A549 (cell line): Measurements from ENCODE around the gene ULK4. TPM values are rescaled to one million over a fixed set of nuclear protein-coding genes. Genes with fewer than 3 reads are reported as not detected.
"Not testable (repeated sequence)": the region's sequence is repeated elsewhere in the genome, so short reads cannot be mapped to it uniquely, and the experiment has no call there.

Source experiments
- ATAC-seq, 2 experiments: fragments of 200-7000 bp in 1 of 2; fragments of >200 bp in 1 of 2; cut with Nextera tagmentation in 1 of 2; cut with Tn5 transposase in 1 of 2; 3 replicates each; pipeline versions ENCODE4 v1.8.0 to v1.9.1; 2018 to 2020; ENCODE audit warnings: mild to moderate bottlenecking in 1 of 2, moderate library complexity in 1 of 2
- CTCF ChIA-PET: fragments of 300-600 bp; sonication (Branson Sonifier 250); formaldehyde crosslinking; extraction: SDS; loops from one replicate; lab custom pipeline; 2021; ENCODE audit warnings: antibody characterized with exemption, inconsistent platforms; lab: Yijun Ruan, JAX
- POLR2A ChIA-PET: fragments of 350-600 bp; formaldehyde crosslinking; extraction: SDS; loops from one replicate; lab custom pipeline; 2021; ENCODE audit warnings: antibody characterized with exemption, inconsistent platforms; lab: Yijun Ruan, JAX
- DNase-seq, 2 experiments: peaks; one replicate each; pipeline versions ENCODE4 v3.0.0 to v3.0.0-alpha.2; 2011 to 2016; ENCODE audit warnings: low read depth in 1 of 2, low spot score in 1 of 2
- FAIRE-seq: peaks from 2 replicates; lab custom pipeline; 2011; peaks lifted over from hg19 to GRCh38; lab: Jason Lieb, UNC
- H3K27ac ChIP-seq, 2 experiments: fragments of >200 bp; sonication (Bioruptor Twin); formaldehyde crosslinking; 3 replicates each; pipeline ENCODE4 v1.5.1; 2016 to 2017
- H3K4me1 ChIP-seq: fragments of >200 bp; sonication (Bioruptor Twin); formaldehyde crosslinking; 3 replicates; pipeline ENCODE4 v1.6.1; 2016
- H3K4me2 ChIP-seq: fragments of >200 bp; sonication (Bioruptor Twin); formaldehyde crosslinking; 3 replicates; pipeline ENCODE4 v1.6.1; 2016
- H3K4me3 ChIP-seq: fragments of >200 bp; sonication (Bioruptor Twin); formaldehyde crosslinking; 3 replicates; pipeline ENCODE4 v1.5.1; 2016
- H3K9me3 ChIP-seq: fragments of >200 bp; sonication (Bioruptor Twin); formaldehyde crosslinking; 3 replicates; pipeline ENCODE4 v1.6.1; 2016
- E2F6 ChIP-seq: IDR thresholded peaks from 2 replicates; pipeline ENCODE4 v1.6.1; 2012; ENCODE audit warnings: low read depth, borderline replicate concordance
- ESRRA ChIP-seq: fragments of 150-350 bp; IDR thresholded peaks from 2 replicates; pipeline ENCODE4 v1.6.1; 2014; ENCODE audit warnings: mild to moderate bottlenecking, low read length, borderline replicate concordance
- FOSB ChIP-seq: fragments of 250-450 bp; sonication (Bioruptor Pico); IDR thresholded peaks from 2 replicates; pipeline ENCODE4 v1.5.0; 2020; ENCODE audit warnings: mild to moderate bottlenecking, moderate library complexity
- HDAC2 ChIP-seq: fragments of 200-600 bp; sonication (generic); IDR thresholded peaks from 2 replicates; pipeline ENCODE4 v1.6.1; 2016
- HMGXB4 ChIP-seq: fragments of 250-450 bp; sonication (Bioruptor Pico); IDR thresholded peaks from 2 replicates; pipeline ENCODE4 v1.5.0; 2021; ENCODE audit warnings: mild to moderate bottlenecking, moderate library complexity, borderline replicate concordance
- HOXA7 ChIP-seq: fragments of 250-450 bp; sonication (Bioruptor Pico); IDR thresholded peaks from 2 replicates; pipeline ENCODE4 v1.5.0; 2020; ENCODE audit warnings: mild to moderate bottlenecking, moderate library complexity
- MAFK ChIP-seq: fragments of 450-650 bp; IDR thresholded peaks from 2 replicates; pipeline ENCODE4 v1.6.1; 2014; ENCODE audit not compliant: partially characterized antibody
- MAX ChIP-seq: IDR thresholded peaks from 2 replicates; pipeline ENCODE4 v1.6.1; 2012
- PBX3 ChIP-seq: IDR thresholded peaks from 2 replicates; pipeline ENCODE4 v1.6.1; 2012
- PHF8 ChIP-seq: fragments of 200-600 bp; sonication (generic); IDR thresholded peaks from 2 replicates; pipeline ENCODE4 v1.6.1; 2016; ENCODE audit warnings: low read depth, mild to moderate bottlenecking, antibody characterized with exemption, moderate library complexity, borderline replicate concordance
- POLR2A ChIP-seq: IDR thresholded peaks from 2 replicates; pipeline ENCODE4 v1.6.1; 2012; ENCODE audit warnings: mild to moderate bottlenecking, low read length
- RARB ChIP-seq: fragments of 250-450 bp; sonication (Bioruptor Pico); IDR thresholded peaks from 2 replicates; pipeline ENCODE4 v1.8.0; 2021; ENCODE audit warnings: mild to moderate bottlenecking, moderate library complexity
- RCOR1 ChIP-seq: fragments of 150-350 bp; IDR thresholded peaks from 2 replicates; pipeline ENCODE4 v1.6.1; 2014; ENCODE audit warnings: antibody characterized with exemption, low read length, low read depth
- TP53 ChIP-seq: fragments of 250-450 bp; sonication (Bioruptor Pico); IDR thresholded peaks from 2 replicates; pipeline ENCODE4 v1.5.0; 2021; ENCODE audit warnings: mild to moderate bottlenecking, moderate library complexity
- USF2 ChIP-seq: fragments of 450-650 bp; IDR thresholded peaks from 2 replicates; pipeline ENCODE4 v1.6.1; 2014; ENCODE audit warnings: antibody characterized with exemption
- ZNF302 ChIP-seq: fragments of 250-450 bp; sonication (Bioruptor Pico); IDR thresholded peaks from 2 replicates; pipeline ENCODE4 v1.9.0; 2021; ENCODE audit warnings: inconsistent platforms, mild to moderate bottlenecking, moderate library complexity
- whole genome bisulfite sequencing: methylation state at CpG from one replicate; pipeline ENCODE4 v1.1.6; 2017; ENCODE audit errors: missing lambda C conversion rate; 5-methylcytosine and 5-hydroxymethylcytosine counted together
- polyA plus RNA-seq, 4 experiments: library from polyadenylated mRNA; depleted of rRNA in 3 of 4; stranded (reverse); fragments of >200 nt; fragmentation: RNase III in 1 of 4; extraction: RNeasy Plus Mini Kit Qiagen cat#74134 plus additional on column Dnase treatment in 1 of 4; gene quantifications; 2 replicates in 3 of 4; 3 replicates in 1 of 4; pipeline ENCODE4 v1.2.3, GENCODE V29; 2011 to 2017

Gene ULK4
- polyA plus RNA-seq, 2 of the 4 experiments (the other 2 are of a cell fraction), result 4.9 to 7.7 TPM

- POLR2A ChIA-PET, result no interaction called here
Observed at GRCh38 chr3:41447701-41448100, 514.2 kb downstream of the ULK4 start.

GRCh38 chr3:41446316-41446715 lies 515.6 kb downstream of the ULK4 start:
- H3K9me3 ChIP-seq, H3K4me3 ChIP-seq, POLR2A ChIA-PET, CTCF ChIA-PET, FAIRE-seq, ATAC-seq, H3K27ac ChIP-seq, DNase-seq, H3K4me1 ChIP-seq, H3K4me2 ChIP-seq: not testable (repeated sequence)
- WGBS, result 80% methylated on average over 3 of the region's 3 CpGs

More at GRCh38 chr3:41447701-41448100, 514.2 kb downstream of the ULK4 start:
- FAIRE-seq, result no peak
- 98% methylated on average over 4 of the region's 4 CpGs for WGBS
- no peak overlapping the region for H3K4me3 ChIP-seq
- H3K4me2 ChIP-seq, result no peak overlapping the region
- DNase-seq, result no peak
- no peak for ATAC-seq
- no peak for TF ChIP-seq RARB (CRISPR knock-in tag)
- TF ChIP-seq TP53, result no peak
- TF ChIP-seq HMGXB4, result no peak
- no peaks in the 10 kb centered on the region for H3K4me1 ChIP-seq
- CTCF ChIA-PET, result interaction anchor here (0.6 to 0.9 kb wide), 2 partner anchors 867 to 1638 kb away, joined by 3 to 4 read pairs; no protein-coding TSS in a partner anchor
- no peak overlapping the region for H3K27ac ChIP-seq
- H3K9me3 ChIP-seq, result no peaks in the 10 kb centered on the region

GRCh38 chr3:41441568-41441967 lies 520.3 kb downstream of the ULK4 start:
- CTCF ChIA-PET, result no interaction called here
- TF ChIP-seq E2F6 (no peak), HDAC2 (no peak), ZNF302 (no peak), PHF8 (no peak), FOSB (CRISPR knock-in tag) (no peak), USF2 (no peak), PBX3 (no peak), MAFK (no peak), RCOR1 (no peak), ESRRA (no peak), HMGXB4 (no peak), MAX (no peak), POLR2A (no peak), HOXA7 (CRISPR knock-in tag) (no peak)
- Histone ChIP-seq H3K4me1 (no peaks in the 10 kb centered on the region), H3K4me2 (no peak overlapping the region), H3K4me3 (no peak overlapping the region), H3K27ac (no peak overlapping the region), H3K9me3 (no peaks in the 10 kb centered on the region)
- ATAC-seq (no peak), FAIRE-seq (no peak), DNase-seq (no peak)
- POLR2A ChIA-PET, result no interaction called here
- WGBS, result 55% methylated on average over 4 of the region's 4 CpGs
